K562 (cell line): ENCODE measurements around the gene CRACR2B. TPM values are rescaled to one million over a fixed set of nuclear protein-coding genes. Genes with fewer than 3 reads are reported as not detected.

Experiments
- ASH1L ChIP-seq: fragments of 450-650 bp; IDR thresholded peaks from 2 replicates; pipeline ENCODE4 v1.6.1; 2018; ENCODE audit warnings: borderline replicate concordance, mild to moderate bottlenecking, low read depth; ENCODE audit not compliant: partially characterized antibody
- C11orf30 ChIP-seq: fragments of 450-650 bp; IDR thresholded peaks from 2 replicates; pipeline ENCODE4 v1.6.1; 2016; ENCODE audit warnings: low read depth, mild to moderate bottlenecking
- CLOCK ChIP-seq: fragments of 250-450 bp; sonication (Bioruptor Pico); IDR thresholded peaks from 2 replicates; pipeline ENCODE4 v1.4.0; 2020; ENCODE audit warnings: mild to moderate bottlenecking, moderate library complexity, borderline replicate concordance
- COPS2 ChIP-seq: fragments of 450-650 bp; conservative IDR thresholded peaks from 2 replicates; pipeline ENCODE4 v1.6.1; 2016; ENCODE audit warnings: mild to moderate bottlenecking, moderate library complexity
- IFI16 ChIP-seq: fragments of 250-450 bp; sonication (Bioruptor Pico); IDR thresholded peaks from 2 replicates; pipeline ENCODE4 v2.1.2; 2022; ENCODE audit warnings: mild to moderate bottlenecking, inconsistent platforms
- MIER1 ChIP-seq: fragments of 450-650 bp; IDR thresholded peaks from 2 replicates; pipeline ENCODE4 v1.6.1; 2016; ENCODE audit warnings: antibody characterized with exemption, mild to moderate bottlenecking, low read depth
- SRSF9 ChIP-seq: fragments of 200-400 bp; formaldehyde crosslinking; IDR thresholded peaks from 2 replicates; pipeline ENCODE4 v1.6.1; 2017; ENCODE audit warnings: low read depth, low read length, borderline replicate concordance
- STAT5A ChIP-seq: IDR thresholded peaks from 2 replicates; pipeline ENCODE4 v1.6.1; 2012; ENCODE audit warnings: low read length, inconsistent platforms, borderline replicate concordance
- ZNF23 ChIP-seq: fragments of 250-450 bp; sonication (Bioruptor Pico); IDR thresholded peaks from 2 replicates; pipeline ENCODE4 v1.4.0; 2020; ENCODE audit warnings: mild to moderate bottlenecking
- ZNF263 ChIP-seq: sonication (generic); formaldehyde crosslinking; IDR thresholded peaks from 2 replicates; pipeline ENCODE4 v1.8.0; 2022; ENCODE audit warnings: mild to moderate bottlenecking, missing genetic modification reagents, borderline replicate concordance
- ZNF445 ChIP-seq: fragments of 250-450 bp; sonication (Bioruptor Pico); IDR thresholded peaks from 2 replicates; pipeline ENCODE4 v1.4.0; 2020; ENCODE audit warnings: low read depth, mild to moderate bottlenecking, moderate library complexity
- polyA plus RNA-seq, 8 experiments: library from polyadenylated mRNA; depleted of rRNA in 4 of 8; stranded (reverse) in 5 of 8; unstranded in 3 of 8; fragments of >200 nt; fragmentation: Nextera tagmentation in 2 of 8; fragmentation: Illumina TruSeq in 1 of 8; extraction: Ambion mirVana in 2 of 8; extraction: Trizol in 1 of 8; gene quantifications; 2 replicates each; pipeline versions ENCODE4 v1.2.1 to v1.2.3, GENCODE V29; 2011 to 2014; ENCODE audit warnings: inconsistent platforms in 1 of 8, missing spikeins in 1 of 8
- total RNA-seq, 7 experiments: library from RNA; depleted of rRNA in 6 of 7; stranded (reverse); fragments of >200 nt in 6 of 7; fragmentation: Illumina TruSeq in 2 of 7; extraction: Trizol in 2 of 7; gene quantifications; 2 replicates each; pipeline versions ENCODE4 v1.2.1 to v1.2.3, GENCODE V29; 2011 to 2021; ENCODE audit warnings: low replicate concordance in 1 of 7
- TF ChIP-seq, protein P1 (sequence below), 2 experiments: fragments of 450-650 bp in 1 of 2; sonication (generic) in 1 of 2; formaldehyde crosslinking in 1 of 2; IDR thresholded peaks; 2 replicates each; pipeline versions ENCODE4 v1.7.1 to v1.9.0; 2016 to 2022; ENCODE audit warnings: inconsistent platforms in 1 of 2, mild to moderate bottlenecking in 1 of 2, missing genetic modification reagents in 1 of 2
- TF ChIP-seq, protein P2 (sequence below): sonication (generic); formaldehyde crosslinking; IDR thresholded peaks from 2 replicates; pipeline ENCODE4 v1.8.1; 2023; ENCODE audit warnings: mild to moderate bottlenecking, missing genetic modification reagents

The CRACR2B gene
- total and polyA plus RNA-seq, 9 of the 15 experiments (the other 6 are each of a cell fraction or from before 2014, with no cell fraction given), result 0.10 to 51.0 (median 6.0) TPM

DNA sequence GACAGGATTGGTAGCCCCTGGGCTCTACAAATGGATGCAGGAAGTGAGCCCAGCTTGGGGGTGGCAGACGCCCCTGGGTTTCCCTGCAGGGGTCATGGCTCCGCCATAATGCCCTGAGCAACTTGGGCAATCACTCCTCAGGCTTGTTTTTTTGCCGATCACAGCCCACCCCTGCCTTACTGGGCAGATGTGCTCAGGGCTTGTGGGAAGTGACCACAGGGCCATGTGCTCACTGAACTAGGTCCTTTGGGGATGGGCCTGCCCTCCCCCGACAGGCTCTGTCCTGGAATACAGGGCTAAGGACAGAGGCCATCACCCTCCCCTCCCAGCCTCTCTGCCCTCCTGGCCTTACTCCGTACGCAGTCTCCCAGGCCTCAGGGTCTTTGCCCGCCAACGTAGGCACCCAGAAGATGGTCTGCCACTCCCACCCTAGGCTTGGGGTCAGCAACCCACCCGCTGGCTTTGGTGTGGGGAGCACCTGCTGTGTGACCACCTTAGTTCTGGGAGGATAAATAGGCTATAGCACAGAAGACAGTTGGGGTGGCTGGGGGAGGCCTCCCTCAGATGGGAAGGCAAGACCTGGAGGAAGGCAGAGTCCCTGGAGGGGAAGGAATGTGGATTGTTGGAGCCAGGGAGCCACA lies 14.1 kb upstream of the CRACR2B start (continued):
- TF ChIP-seq, protein P1, sequence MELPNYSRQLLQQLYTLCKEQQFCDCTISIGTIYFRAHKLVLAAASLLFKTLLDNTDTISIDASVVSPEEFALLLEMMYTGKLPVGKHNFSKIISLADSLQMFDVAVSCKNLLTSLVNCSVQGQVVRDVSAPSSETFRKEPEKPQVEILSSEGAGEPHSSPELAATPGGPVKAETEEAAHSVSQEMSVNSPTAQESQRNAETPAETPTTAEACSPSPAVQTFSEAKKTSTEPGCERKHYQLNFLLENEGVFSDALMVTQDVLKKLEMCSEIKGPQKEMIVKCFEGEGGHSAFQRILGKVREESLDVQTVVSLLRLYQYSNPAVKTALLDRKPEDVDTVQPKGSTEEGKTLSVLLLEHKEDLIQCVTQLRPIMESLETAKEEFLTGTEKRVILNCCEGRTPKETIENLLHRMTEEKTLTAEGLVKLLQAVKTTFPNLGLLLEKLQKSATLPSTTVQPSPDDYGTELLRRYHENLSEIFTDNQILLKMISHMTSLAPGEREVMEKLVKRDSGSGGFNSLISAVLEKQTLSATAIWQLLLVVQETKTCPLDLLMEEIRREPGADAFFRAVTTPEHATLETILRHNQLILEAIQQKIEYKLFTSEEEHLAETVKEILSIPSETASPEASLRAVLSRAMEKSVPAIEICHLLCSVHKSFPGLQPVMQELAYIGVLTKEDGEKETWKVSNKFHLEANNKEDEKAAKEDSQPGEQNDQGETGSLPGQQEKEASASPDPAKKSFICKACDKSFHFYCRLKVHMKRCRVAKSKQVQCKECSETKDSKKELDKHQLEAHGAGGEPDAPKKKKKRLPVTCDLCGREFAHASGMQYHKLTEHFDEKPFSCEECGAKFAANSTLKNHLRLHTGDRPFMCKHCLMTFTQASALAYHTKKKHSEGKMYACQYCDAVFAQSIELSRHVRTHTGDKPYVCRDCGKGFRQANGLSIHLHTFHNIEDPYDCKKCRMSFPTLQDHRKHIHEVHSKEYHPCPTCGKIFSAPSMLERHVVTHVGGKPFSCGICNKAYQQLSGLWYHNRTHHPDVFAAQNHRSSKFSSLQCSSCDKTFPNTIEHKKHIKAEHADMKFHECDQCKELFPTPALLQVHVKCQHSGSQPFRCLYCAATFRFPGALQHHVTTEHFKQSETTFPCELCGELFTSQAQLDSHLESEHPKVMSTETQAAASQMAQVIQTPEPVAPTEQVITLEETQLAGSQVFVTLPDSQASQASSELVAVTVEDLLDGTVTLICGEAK (IDR thresholded peaks at IDR 0.05), result no peak
- TF ChIP-seq, protein P1 (CRISPR knock-in tag; IDR thresholded peaks at IDR 0.05), result no peak
- TF ChIP-seq C11orf30 (no peak), ZNF263 (no peak), COPS2 (no peak), ASH1L (no peak), STAT5A (no peak; the same call in 1 of the 2 replicates), MIER1 (no peak), IFI16 (CRISPR knock-in tag) (no peak), ZNF23 (no peak), CLOCK (CRISPR knock-in tag) (no peak), ZNF445 (CRISPR knock-in tag) (no peak), SRSF9 (no peak)
- TF ChIP-seq, protein P2, sequence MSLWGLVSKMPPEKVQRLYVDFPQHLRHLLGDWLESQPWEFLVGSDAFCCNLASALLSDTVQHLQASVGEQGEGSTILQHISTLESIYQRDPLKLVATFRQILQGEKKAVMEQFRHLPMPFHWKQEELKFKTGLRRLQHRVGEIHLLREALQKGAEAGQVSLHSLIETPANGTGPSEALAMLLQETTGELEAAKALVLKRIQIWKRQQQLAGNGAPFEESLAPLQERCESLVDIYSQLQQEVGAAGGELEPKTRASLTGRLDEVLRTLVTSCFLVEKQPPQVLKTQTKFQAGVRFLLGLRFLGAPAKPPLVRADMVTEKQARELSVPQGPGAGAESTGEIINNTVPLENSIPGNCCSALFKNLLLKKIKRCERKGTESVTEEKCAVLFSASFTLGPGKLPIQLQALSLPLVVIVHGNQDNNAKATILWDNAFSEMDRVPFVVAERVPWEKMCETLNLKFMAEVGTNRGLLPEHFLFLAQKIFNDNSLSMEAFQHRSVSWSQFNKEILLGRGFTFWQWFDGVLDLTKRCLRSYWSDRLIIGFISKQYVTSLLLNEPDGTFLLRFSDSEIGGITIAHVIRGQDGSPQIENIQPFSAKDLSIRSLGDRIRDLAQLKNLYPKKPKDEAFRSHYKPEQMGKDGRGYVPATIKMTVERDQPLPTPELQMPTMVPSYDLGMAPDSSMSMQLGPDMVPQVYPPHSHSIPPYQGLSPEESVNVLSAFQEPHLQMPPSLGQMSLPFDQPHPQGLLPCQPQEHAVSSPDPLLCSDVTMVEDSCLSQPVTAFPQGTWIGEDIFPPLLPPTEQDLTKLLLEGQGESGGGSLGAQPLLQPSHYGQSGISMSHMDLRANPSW (CRISPR knock-in tag), result no peak
